ENCODE data around the gene TMOD4.

DNA sequence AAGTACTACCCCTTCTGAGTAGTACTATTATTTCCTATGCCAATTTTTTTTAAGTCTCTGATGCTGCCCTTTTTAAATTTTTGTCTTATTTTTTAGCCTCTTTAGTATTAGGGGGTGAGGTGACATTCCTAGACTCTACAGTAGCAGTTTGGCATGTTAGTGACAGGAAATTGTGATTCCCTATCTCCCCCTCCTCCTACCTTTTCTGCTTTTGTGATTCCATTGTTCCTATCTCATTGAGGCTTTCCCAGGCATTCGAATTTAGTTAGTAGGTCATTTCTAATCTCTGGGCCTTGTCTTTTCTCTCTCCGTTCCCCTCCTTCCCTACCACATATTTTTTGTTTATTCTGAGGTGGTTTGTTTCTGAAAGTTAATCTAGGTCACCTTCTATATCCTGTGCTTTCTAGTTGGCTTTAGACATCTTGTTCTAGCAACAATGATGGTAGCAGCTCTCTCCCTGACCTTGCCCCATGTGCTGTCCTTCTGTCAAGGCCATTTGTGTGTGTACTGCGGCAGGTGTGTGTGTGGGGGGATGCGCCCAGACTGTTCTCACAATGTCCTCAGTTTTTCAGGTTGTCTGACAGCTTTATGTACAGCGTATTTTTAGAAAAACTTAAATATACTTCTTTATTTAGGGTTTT lies 50.9 kb downstream of the TMOD4 start:
- no peak for TF ChIP-seq POLR2A (IDR thresholded peaks at IDR 0.05)
- TF ChIP-seq, protein P1, sequence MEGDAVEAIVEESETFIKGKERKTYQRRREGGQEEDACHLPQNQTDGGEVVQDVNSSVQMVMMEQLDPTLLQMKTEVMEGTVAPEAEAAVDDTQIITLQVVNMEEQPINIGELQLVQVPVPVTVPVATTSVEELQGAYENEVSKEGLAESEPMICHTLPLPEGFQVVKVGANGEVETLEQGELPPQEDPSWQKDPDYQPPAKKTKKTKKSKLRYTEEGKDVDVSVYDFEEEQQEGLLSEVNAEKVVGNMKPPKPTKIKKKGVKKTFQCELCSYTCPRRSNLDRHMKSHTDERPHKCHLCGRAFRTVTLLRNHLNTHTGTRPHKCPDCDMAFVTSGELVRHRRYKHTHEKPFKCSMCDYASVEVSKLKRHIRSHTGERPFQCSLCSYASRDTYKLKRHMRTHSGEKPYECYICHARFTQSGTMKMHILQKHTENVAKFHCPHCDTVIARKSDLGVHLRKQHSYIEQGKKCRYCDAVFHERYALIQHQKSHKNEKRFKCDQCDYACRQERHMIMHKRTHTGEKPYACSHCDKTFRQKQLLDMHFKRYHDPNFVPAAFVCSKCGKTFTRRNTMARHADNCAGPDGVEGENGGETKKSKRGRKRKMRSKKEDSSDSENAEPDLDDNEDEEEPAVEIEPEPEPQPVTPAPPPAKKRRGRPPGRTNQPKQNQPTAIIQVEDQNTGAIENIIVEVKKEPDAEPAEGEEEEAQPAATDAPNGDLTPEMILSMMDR (IDR thresholded peaks at IDR 0.05), result no peak

All from body of pancreas (tissue), 4 donors.